Measurements from ENCODE around the gene NCCRP1. TPM values are rescaled to one million over a fixed set of nuclear protein-coding genes. Genes with fewer than 3 reads are reported as not detected.

Gene NCCRP1
- total and polyA plus RNA-seq, 10 of the 15 experiments (the other 5 are each of a cell fraction or from before 2014, with no cell fraction given): not detected

DNA sequence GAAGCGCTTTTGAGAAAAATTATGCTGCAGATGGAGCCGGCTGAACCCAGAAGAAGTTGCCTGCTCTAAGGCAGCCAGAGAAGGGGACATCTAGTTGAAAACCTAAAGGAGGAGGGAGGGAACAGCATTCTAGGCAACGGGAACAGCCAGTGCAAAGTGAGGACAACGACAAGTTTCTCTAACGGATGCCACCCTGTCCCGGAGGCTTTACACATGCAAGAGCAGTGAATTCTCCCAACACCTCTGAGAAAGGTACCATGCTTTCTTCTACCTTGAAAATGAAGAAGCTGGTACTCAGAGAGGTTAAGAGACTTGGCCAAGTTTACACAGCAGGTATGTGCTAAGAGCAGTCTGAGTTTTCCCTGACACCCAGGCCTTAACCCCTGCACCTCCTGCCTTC is 42.2 kb downstream of the NCCRP1 start (continued):
- TF ChIP-seq, protein P1, sequence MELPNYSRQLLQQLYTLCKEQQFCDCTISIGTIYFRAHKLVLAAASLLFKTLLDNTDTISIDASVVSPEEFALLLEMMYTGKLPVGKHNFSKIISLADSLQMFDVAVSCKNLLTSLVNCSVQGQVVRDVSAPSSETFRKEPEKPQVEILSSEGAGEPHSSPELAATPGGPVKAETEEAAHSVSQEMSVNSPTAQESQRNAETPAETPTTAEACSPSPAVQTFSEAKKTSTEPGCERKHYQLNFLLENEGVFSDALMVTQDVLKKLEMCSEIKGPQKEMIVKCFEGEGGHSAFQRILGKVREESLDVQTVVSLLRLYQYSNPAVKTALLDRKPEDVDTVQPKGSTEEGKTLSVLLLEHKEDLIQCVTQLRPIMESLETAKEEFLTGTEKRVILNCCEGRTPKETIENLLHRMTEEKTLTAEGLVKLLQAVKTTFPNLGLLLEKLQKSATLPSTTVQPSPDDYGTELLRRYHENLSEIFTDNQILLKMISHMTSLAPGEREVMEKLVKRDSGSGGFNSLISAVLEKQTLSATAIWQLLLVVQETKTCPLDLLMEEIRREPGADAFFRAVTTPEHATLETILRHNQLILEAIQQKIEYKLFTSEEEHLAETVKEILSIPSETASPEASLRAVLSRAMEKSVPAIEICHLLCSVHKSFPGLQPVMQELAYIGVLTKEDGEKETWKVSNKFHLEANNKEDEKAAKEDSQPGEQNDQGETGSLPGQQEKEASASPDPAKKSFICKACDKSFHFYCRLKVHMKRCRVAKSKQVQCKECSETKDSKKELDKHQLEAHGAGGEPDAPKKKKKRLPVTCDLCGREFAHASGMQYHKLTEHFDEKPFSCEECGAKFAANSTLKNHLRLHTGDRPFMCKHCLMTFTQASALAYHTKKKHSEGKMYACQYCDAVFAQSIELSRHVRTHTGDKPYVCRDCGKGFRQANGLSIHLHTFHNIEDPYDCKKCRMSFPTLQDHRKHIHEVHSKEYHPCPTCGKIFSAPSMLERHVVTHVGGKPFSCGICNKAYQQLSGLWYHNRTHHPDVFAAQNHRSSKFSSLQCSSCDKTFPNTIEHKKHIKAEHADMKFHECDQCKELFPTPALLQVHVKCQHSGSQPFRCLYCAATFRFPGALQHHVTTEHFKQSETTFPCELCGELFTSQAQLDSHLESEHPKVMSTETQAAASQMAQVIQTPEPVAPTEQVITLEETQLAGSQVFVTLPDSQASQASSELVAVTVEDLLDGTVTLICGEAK (IDR thresholded peaks at IDR 0.05; ENCODE audit: borderline replicate concordance): no peak
- TF ChIP-seq BACH1 (IDR thresholded peaks at IDR 0.05; ENCODE audit: borderline replicate concordance) (no peak), RB1 (IDR thresholded peaks at IDR 0.05; ENCODE audit: borderline replicate concordance) (no peak)

DNA sequence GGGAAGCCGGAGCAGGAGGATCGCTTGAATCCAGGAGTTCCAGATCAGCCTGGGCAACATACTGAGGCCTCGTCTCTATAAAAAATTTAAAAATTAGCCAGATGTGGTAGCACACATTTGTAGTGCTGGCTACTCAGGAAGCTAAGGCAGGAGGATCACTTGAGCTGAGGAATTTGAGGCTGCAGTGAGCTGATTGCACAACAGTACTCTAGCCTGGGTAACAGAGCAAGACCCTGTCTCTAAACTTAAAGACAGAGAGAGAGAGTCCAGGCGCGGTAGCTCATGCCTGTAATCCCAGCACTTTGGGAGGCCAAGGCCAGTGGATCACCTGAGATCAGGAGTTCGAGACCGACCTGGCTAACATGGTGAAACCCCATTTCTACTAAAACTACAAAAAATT is 43.7 kb downstream of the NCCRP1 start:
- intact Hi-C loops (cut with micrococcal nuclease; ENCODE audit: unreplicated experiment): no loop called here
- BruUV-seq (replicated peaks): no TSS peak
- ChIA-PET RAD21 (ENCODE audit: unreplicated experiment) (no interaction called here), POLR2A (interaction anchor here (0.6 kb wide), 1 partner anchor 222 kb away, joined by 4 read pairs; no protein-coding TSS in a partner anchor), SMC1A (ENCODE audit: uncharacterized antibody, unreplicated experiment) (no interaction called here), CTCF (no interaction called here)
- no peak for DNase-seq (ENCODE audit: low read depth, low spot score)
- no peak overlapping the region for H2AFZ ChIP-seq (ENCODE audit: control insufficient read depth, low read depth, low read length)
- FAIRE-seq: no peak
- no peaks in the 10 kb centered on the region for H3K79me2 ChIP-seq (ENCODE audit: control insufficient read depth, insufficient read depth, low read length)
- no peaks in the 10 kb centered on the region for H3K9me3 ChIP-seq (replicated peaks; ENCODE audit: control insufficient read depth, insufficient read depth, low read length)
- H3K27me3 ChIP-seq (replicated peaks in 1 of 2; ENCODE audit: control insufficient read depth in 2 of 2, insufficient read depth in 2 of 2, low read length in 1 of 2): no peaks in the 10 kb centered on the region
- in situ Hi-C loops (cut with MboI): no loop called here
- no peak overlapping the region for H3K4me2 ChIP-seq (ENCODE audit: control insufficient read depth, insufficient read depth)
- H3K9ac ChIP-seq (ENCODE audit: control insufficient read depth, insufficient read depth, low read length): no peak overlapping the region
- 76% methylated on average over 7 of the region's 7 CpGs for WGBS (ENCODE audit: insufficient coverage, insufficient replicate concordance, low lambda C conversion rate, missing lambda C conversion rate)
- no peak for ATAC-seq
- no peaks in the 10 kb centered on the region for H3K36me3 ChIP-seq (ENCODE audit: control insufficient read depth in 2 of 2, insufficient read depth in 2 of 2, low read length in 1 of 2)
- no peak overlapping the region for H3K27ac ChIP-seq (ENCODE audit: control insufficient read depth, insufficient read depth)
- H3K4me1 ChIP-seq (ENCODE audit: control insufficient read depth, insufficient read depth, low read length): peaks cover 7% of the 10 kb centered on the region
- H4K20me1 ChIP-seq (ENCODE audit: control insufficient read depth, insufficient read depth): no peaks in the 10 kb centered on the region
- H3K4me3 ChIP-seq: no peak overlapping the region
- TF ChIP-seq BCL3 (IDR thresholded peaks at IDR 0.05; ENCODE audit: borderline replicate concordance, insufficient read depth, low read depth, low read length, poor library complexity, severe bottlenecking) (no peak), ZNF217 (IDR thresholded peaks at IDR 0.05) (no peak), KLF5 (IDR thresholded peaks at IDR 0.05; ENCODE audit: partially characterized antibody) (no peak), HDAC6 (IDR thresholded peaks at IDR 0.05; ENCODE audit: unreplicated experiment) (no peak), SMAD5 (IDR thresholded peaks at IDR 0.05; ENCODE audit: low read depth) (no peak), PBX3 (IDR thresholded peaks at IDR 0.05; ENCODE audit: insufficient replicate concordance, low read depth, low read length) (no peak), TCF7 (IDR thresholded peaks at IDR 0.05; ENCODE audit: borderline replicate concordance) (no peak), CREM (IDR thresholded peaks at IDR 0.05; ENCODE audit: low read depth) (no peak)
- TF ChIP-seq, protein P2, sequence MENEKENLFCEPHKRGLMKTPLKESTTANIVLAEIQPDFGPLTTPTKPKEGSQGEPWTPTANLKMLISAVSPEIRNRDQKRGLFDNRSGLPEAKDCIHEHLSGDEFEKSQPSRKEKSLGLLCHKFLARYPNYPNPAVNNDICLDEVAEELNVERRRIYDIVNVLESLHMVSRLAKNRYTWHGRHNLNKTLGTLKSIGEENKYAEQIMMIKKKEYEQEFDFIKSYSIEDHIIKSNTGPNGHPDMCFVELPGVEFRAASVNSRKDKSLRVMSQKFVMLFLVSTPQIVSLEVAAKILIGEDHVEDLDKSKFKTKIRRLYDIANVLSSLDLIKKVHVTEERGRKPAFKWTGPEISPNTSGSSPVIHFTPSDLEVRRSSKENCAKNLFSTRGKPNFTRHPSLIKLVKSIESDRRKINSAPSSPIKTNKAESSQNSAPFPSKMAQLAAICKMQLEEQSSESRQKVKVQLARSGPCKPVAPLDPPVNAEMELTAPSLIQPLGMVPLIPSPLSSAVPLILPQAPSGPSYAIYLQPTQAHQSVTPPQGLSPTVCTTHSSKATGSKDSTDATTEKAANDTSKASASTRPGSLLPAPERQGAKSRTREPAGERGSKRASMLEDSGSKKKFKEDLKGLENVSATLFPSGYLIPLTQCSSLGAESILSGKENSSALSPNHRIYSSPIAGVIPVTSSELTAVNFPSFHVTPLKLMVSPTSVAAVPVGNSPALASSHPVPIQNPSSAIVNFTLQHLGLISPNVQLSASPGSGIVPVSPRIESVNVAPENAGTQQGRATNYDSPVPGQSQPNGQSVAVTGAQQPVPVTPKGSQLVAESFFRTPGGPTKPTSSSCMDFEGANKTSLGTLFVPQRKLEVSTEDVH (IDR thresholded peaks at IDR 0.05; ENCODE audit: low read depth, partially characterized antibody): no peak
- TF ChIP-seq, protein P3, sequence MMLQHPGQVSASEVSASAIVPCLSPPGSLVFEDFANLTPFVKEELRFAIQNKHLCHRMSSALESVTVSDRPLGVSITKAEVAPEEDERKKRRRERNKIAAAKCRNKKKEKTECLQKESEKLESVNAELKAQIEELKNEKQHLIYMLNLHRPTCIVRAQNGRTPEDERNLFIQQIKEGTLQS (IDR thresholded peaks at IDR 0.05; ENCODE audit: borderline replicate concordance, extremely low read depth, low read depth, low read length): no peak

Data from GM12878 (cell line).